HG03432 (cell line): ENCODE data around the gene PADI2.

Experiments used
- ATAC-seq: cut with Tn5 transposase; IDR thresholded peaks from one replicate; pipeline ENCODE4 v1.9.1; 2021; ENCODE audit warnings: mild to moderate bottlenecking, moderate library complexity; ENCODE audit not compliant: unreplicated experiment

Gene PADI2

GRCh38 chr1:17119076-17119772, at the start of gene PADI2:
TSS of gene PADI2 (minus strand) at chr1:17119451. CDS start at chr1:17119371, 80 bp downstream.
- peak; percentile 56 for ATAC-seq

- ATAC-seq, result no peak
Measured at GRCh38 chr1:17168091-17168876, 49.0 kb upstream of the PADI2 start.

- ATAC-seq, result no peak
Measured at GRCh38 chr1:17167786-17168090, 48.5 kb upstream of the PADI2 start.

GRCh38 chr1:17167041-17167785, 48.0 kb upstream of the PADI2 start:
- no peak for ATAC-seq

GRCh38 chr1:17165823-17166222, 46.6 kb upstream of the PADI2 start:
- no peak for ATAC-seq

- ATAC-seq, result no peak
Measured at GRCh38 chr1:17163789-17164666, 44.8 kb upstream of the PADI2 start.

- no peak for ATAC-seq
Measured at GRCh38 chr1:17163371-17163770, 44.1 kb upstream of the PADI2 start.

- no peak for ATAC-seq
Measured at GRCh38 chr1:17162941-17163340, 43.7 kb upstream of the PADI2 start.

- ATAC-seq, result no peak
Measured at GRCh38 chr1:17161926-17162800, 42.9 kb upstream of the PADI2 start.

GRCh38 chr1:17161137-17161740, 42.0 kb upstream of the PADI2 start:
- ATAC-seq, result no peak

GRCh38 chr1:17158961-17159360, 39.7 kb upstream of the PADI2 start:
- ATAC-seq, result no peak

- ATAC-seq, result no peak
Measured at GRCh38 chr1:17156108-17156507, 36.9 kb upstream of the PADI2 start.

GRCh38 chr1:17155257-17155920, 36.1 kb upstream of the PADI2 start:
- no peak for ATAC-seq

GRCh38 chr1:17149771-17150170, 30.5 kb upstream of the PADI2 start:
- ATAC-seq, result no peak

- no peak for ATAC-seq
Measured at GRCh38 chr1:17148950-17149608, 29.8 kb upstream of the PADI2 start.

- no peak for ATAC-seq
Measured at GRCh38 chr1:17145648-17146047, 26.4 kb upstream of the PADI2 start.

- no peak for ATAC-seq
Measured at GRCh38 chr1:17143760-17144159, 24.5 kb upstream of the PADI2 start.

GRCh38 chr1:17141441-17142197, 22.4 kb upstream of the PADI2 start:
- ATAC-seq, result peak; percentile 59
